ENCODE results near the gene DCLK2.

Gene DCLK2

DNA sequence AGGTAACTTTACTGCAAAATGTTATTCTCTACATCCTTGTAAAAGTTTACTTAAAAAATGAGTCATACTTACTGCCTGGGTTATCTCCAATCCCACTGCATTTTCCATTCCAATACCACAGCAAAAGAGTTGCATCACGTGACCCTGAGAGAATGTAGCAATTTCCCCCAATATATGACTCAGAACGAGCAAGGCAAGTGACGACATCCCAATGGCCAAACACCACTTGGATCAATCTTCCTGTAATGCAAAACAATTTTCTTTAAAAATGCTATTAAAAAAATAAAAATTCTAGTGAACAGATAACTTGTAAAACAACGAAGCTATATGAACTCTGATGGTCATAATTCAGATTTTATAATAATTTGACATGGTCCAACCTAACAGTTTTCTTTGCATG lies 224.3 kb downstream of the DCLK2 start:
- TF ChIP-seq, protein P1, sequence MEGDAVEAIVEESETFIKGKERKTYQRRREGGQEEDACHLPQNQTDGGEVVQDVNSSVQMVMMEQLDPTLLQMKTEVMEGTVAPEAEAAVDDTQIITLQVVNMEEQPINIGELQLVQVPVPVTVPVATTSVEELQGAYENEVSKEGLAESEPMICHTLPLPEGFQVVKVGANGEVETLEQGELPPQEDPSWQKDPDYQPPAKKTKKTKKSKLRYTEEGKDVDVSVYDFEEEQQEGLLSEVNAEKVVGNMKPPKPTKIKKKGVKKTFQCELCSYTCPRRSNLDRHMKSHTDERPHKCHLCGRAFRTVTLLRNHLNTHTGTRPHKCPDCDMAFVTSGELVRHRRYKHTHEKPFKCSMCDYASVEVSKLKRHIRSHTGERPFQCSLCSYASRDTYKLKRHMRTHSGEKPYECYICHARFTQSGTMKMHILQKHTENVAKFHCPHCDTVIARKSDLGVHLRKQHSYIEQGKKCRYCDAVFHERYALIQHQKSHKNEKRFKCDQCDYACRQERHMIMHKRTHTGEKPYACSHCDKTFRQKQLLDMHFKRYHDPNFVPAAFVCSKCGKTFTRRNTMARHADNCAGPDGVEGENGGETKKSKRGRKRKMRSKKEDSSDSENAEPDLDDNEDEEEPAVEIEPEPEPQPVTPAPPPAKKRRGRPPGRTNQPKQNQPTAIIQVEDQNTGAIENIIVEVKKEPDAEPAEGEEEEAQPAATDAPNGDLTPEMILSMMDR (conservative IDR thresholded peaks at IDR 0.05; ENCODE audit: low read depth, low read length) = no peak
- no peak overlapping the region for H3K4me3 ChIP-seq (ENCODE audit: low read depth, low read length)
- DNase-seq (ENCODE audit: low read depth) = peak; percentile 98

DNA sequence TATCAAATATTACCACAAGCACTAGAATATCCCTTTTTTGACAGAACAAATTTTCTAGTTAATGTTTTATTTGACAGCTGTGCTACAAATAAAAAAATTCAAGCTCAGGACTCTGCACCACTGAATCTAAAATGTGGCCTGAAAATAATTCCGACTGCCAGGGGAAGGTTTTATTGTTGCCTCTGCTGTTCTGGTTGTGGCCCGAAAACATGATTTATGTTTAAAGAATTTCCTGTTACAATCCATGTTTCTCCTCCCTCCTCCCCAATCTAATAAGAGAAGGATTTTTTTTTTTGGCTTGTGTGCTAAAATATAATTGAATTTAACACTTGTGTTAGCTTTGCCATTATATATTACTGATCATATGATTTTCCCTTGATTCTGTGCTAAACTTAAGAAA lies 227.8 kb downstream of the DCLK2 start:
- TF ChIP-seq, protein P1 (conservative IDR thresholded peaks at IDR 0.05; ENCODE audit: low read depth, low read length) = no peak
- no peak overlapping the region for H3K4me3 ChIP-seq (ENCODE audit: low read depth, low read length)
- peak; percentile 83 for DNase-seq (ENCODE audit: low read depth)

DNA sequence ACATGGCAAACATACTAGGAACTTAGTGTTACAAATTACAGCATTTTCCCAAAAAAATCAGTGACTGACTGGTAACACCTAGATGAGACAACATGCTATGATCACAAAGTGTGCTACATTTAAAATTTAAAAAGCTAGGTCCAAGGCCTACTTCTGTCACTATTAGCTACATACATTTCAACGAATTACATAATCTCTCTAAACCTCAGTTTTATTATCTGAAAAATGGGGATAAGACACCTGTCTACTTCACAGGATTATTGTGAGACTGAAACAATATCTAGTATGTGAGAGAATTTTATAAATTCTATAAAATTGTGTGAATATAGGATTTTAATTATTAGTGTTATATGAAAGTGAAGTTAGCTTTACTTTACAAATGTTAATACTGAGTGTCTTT lies 228.5 kb downstream of the DCLK2 start:
- H3K4me3 ChIP-seq (ENCODE audit: low read depth, low read length) = no peak overlapping the region
- no peak for DNase-seq (ENCODE audit: low read depth)
- TF ChIP-seq, protein P1 (conservative IDR thresholded peaks at IDR 0.05; ENCODE audit: low read depth, low read length) = no peak
